C1 segment of cervical spinal cord (tissue), 14 donors: ENCODE measurements around the gene BCKDHA.

ENCODE experiments used
- DNase-seq, 14 donors: peaks; one replicate each; lab custom pipeline; 2025; lab: John Stamatoyannopoulos, UW

Gene BCKDHA

DNA sequence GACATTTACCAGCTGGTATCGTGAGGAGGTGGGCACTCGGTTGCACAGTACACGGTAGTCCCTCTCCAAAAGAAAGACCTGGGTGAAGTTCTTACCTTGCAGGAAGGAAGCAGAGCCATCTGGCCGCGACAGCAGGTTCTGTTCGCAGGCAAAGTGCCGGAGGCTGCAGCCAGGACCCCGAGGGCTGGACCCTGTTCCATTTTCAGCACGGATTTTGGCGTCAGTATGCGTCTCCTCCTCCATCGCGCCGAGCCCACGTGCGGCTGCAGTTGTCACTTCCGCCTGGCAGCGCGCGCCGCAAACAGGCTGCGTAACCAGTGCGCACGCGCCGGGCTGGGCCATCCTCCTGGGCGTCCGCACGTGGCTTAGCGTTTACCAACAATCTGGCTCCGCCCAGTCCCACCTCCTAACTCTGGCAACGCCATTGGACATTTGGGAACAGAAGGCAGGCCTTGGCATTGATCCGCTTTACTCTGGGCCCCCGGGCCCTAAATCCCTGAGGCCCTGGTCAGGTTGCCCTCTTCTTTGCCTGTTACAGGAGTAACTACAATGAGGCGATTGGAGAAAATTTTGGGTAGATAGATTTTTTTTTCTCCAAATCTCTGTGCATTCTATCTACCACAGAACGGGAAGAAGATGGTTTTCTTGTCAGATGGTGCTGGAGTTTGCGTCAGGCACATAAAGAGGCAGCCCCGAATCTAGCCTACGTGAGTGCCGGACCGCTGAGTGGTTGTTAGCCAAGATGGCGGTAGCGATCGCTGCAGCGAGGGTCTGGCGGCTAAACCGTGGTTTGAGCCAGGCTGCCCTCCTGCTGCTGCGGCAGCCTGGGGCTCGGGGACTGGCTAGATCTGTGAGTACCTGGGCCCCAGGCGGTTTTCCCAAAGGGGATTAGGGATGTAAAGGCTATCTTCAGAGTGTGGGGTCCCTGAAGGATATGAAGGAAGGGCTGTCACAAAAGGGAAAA, at the start of gene BCKDHA, which contains the start of gene EXOSC5:
BCKDHA (plus strand) TSS at position 733 of the 964 bp plus-strand sequence; CDS start at position 743, 10 bp downstream.
EXOSC5 (minus strand) TSS at position 274 of the 964 bp plus-strand sequence; CDS start at position 243, 31 bp downstream.
- peak; percentile 75 to 99 (median 97) for DNase-seq

DNA sequence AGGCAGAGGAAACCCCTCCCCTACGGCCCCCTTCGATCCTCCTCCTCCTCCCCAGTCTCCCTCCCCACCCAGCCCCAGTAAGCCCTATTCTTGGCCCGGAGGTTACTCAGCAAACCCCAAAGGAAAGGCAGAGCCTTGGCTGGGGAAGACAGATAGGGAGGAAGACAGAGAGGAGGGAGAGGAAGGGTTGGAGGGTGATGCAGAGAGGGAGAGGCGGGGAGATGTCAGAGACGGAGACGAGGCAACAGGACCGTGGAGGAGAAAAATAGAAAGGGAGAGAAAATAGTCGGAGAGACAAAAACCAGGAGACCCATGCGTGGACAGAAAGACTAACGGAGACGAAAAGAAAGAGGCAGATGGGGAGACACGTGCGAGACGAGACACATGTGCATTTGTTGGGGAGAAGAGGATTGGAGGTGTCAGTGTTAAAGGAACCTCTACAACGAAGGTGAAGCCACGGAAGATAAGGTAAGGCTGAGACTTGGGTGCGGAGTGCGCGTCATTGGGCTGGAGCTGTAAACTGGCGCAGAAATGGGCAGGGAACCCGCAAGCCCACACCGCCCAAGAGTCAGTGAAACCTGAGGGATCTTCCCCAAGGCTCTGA, 46.8 kb upstream of the BCKDHA start:
- DNase-seq: no peak

DNA sequence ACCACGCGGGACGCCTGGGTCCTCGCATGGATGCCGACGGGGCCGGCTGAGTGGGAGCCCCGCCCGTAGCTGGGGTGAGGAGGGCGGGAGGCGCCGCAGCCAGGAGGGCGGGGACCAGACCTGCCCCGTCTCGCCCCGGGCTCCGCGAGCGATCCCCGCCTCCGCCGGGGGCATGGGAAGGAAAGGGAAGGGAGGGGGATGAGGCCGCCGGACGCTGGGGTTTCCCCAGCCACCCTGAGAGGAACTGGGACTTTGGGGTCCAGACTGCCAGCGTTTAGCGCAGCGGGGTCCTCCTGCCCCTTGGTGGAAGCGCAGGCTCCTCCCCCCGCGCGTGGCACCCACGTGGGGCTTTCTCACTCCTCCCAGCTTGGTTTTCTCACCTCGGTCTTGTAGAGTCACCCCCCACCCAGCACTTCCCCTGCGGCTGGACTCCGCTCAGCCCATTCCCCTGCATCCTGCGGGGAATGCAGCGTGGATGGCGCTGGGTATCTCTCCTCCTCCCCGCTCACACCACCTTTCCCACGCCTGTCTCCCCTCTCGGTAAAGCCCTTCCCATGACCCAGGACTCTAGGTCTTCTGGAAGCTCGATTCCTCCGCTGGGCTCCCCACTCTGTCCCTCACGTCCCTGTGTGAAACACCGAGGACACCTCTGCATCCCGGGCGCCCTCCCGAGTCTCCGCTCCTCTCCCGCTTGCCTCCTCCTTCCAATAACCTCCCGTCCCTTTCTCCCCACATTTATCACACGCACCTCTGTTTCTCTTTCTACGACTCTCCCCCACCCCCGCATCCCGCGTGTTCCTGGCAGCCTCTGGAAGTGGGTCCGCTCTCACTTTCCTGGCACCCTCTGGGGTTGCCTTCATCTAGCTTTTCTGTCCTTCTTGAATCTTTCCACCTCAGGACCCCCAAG, 46.0 kb upstream of the BCKDHA start:
- peak in 10 of 14 donors; percentile 16 to 68 (median 42) for DNase-seq

DNA sequence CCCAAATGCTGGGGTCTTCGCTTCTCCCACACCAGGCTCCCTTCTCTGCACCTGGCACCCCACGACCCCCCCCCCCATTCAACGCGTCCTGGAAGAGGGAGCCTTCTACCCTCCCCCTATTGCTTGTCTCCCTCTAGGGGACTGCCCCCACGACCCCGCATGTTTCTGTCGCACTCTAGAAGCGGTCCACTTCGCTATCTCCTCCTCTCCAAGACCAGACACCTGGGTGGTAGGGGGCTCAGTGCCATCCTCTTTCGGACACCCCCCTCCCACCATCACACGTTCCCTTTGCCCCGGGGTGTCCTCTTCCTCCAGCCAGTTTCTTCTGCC, 45.4 kb upstream of the BCKDHA start:
- no peak for DNase-seq

DNA sequence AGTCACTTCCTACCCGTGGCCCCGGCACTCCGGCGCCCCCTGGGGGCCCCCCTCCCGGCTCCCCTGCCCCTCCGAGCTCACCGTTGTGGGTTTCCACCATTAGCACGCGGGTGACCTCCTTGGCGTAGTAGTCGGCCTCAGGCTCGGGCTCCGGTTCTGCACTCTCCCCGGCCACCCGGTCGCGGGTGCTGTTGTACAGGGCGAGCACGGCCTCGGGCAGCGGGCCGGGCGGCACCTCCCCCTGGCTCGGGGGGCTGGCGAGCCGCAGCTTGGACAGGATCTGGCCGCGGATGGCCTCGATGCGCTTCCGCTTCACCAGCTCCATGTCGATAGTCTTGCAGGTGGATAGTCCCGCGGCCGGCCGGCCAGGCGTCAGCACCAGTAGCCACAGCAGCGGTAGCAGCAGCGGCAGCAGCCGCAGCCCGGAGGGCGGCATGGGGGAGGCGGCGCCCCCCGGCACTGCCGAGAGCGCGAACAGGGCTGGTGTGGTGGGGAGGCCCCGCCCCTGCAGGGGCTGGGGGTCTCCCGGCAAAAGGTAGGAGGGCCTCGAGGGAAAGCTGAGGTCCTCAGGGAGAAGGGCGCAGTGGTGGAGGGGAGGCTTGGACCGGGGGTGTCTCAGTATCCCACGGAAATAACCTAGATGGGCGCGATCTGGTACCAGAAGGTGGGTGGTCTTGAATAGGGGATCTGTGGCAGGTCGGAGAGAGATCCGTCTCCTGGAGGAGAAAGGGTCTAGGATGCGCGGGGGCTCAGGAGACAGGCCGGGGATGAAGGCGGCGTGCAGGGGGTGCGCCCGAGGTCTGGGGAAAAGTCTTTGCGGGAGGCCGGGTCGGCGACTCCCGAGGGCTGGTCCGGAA, 44.8 kb upstream of the BCKDHA start:
- peak in 8 of 14 donors; percentile 11 to 60 (median 24) for DNase-seq

DNA sequence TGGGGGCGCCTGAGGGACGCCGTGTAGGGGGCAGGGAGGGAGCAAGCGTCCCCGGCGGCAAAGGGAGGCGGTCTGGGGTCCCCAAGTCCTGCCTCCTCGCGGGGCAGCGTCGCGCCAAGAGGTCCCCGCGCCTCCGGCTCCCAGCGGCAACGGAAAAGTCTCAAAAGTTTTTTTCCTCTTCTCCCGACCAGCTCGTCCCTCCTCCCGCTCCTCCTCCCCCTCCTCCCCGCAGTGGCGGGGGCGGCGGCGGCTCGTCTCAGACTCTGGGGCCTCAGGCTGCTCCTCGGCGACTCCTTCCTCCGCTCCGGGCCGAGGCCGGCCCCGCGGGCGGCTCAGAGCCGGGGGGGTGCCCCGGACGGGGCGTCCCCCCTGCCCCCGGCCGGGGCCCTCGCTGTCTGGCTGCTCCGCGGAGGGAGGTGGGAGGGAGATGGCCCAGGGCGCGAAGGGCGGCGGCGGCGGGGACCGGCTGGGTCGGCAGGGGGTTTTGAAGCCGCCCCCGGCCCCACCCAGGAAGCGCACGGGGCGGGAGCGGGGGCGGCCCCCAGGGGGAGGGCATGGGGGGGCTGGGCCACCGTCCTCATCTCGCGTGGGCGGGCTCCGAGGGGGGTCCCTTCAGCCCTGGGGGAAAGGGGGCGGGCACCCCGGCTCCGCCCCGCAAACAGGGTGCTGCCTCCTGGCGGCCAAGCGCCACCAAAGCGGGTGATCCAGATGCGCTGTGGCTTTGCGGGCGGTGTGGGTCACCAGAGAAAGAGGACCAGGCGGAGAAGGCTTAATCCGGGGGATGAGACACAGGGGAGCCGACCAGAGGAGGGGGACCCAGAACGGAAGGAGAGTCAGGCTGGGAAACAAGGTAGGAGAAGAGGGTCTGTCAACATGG, 43.9 kb upstream of the BCKDHA start, which contains the start of gene TGFB1:
TGFB1 (minus strand) TSS at position 457 of the 877 bp plus-strand sequence. CDS start 878 bp downstream, outside the sequence.
- DNase-seq: peak in 11 of 14 donors; percentile 15 to 84 (median 56)

DNA sequence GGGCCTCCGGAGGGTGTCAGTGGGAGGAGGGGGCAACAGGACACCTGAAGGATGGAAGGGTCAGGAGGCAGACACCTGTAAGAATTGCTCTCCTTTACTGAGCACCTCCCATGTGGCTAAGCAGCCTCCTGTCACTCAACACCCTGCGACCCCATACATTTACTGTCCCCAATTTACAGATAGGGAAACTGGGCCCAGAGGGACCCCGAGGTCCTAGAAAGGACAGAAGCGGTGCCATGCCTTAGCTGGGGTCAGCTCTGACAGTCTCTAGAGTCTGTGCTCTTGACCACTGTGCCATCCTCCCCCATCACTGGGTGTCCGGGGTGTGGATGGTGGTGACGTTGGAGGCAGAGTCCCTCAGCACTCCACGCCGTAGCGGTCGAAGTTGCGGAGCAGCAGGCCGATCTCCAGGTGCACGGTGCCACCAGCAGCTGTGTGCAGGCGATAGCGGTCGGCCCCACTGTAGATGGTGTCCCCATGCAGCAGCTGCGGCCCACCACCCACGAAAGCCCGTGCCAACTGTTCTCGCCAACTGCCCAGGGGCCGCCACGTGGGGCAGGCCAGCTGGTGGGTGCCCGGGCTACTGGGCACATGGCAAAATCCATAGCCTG, 43.2 kb upstream of the BCKDHA start:
- DNase-seq: no peak

DNA sequence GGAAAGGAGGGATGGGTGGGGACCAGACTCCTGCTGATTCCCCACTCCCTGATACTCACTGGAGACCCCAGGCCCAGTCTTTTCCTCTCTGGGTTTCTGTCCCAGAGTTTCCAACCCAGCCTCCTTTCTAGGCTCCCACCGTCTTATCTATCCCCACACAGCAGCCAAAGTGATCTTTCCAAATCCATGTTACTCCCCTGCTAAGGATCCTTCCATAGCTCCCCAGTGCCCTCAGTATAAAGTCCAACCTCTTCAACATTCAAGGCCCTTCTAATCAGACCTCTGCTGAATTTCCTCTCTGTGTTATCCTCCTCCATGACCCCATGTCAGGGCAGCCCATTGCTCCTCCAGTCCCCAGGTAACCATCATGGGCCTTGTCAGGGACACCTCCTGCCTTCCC, 42.6 kb upstream of the BCKDHA start:
- DNase-seq: no peak

DNA sequence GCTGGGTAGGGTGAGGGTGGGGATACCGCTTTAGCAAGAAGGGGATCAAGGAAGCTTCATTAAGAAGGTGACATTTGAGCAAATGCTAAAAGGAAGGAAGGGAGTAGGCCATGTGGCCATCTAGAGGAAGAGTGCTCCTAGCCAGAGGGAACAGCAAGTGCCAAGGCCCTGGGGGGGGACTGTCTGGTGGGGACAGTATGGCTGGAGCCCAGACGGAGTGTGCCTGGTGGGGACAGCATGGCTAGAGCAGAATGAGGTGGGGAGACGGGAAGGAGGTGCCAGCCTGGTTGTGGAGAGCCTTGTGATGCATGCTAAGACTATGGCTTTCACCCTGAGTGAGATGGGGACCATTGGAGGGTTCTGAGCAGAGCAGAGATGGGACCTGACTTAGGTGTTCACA, 41.8 kb upstream of the BCKDHA start:
- DNase-seq: no peak

DNA sequence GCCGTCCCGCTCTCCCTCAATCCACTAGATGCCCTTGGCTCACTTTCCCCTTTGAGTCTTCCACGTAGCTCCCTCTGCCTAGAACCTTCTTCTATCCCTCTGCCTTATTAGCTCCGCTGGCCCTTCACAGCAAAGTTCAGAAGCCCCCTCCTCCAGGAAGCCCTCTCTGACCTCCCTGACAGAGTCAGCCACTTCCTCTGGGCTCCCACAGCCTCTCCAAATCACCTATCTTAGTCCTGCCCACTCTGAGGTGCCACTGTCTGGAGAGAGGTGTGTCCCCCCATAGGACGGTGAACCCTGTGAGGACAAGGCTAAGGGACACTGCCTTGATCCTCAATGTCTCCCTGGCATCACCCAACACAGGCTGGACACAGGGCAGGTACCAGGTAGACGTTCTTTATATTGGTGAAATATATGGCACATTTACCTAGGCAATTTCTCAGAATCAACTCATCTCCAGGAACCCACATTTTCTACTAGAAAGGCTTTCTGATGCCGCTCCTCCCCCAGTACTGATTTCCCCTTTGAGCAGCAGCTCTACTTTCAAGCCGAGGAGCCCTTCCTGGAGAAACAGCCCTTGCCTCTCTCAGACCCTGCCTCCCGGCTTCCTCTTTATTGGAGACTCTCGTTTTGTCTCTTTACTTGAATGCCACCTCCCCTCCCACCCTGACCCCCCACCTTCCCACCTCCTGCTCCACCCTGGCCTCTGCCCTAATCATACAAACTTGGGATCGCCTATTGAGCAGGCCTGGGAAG, 40.5 kb upstream of the BCKDHA start:
- no peak for DNase-seq

DNA sequence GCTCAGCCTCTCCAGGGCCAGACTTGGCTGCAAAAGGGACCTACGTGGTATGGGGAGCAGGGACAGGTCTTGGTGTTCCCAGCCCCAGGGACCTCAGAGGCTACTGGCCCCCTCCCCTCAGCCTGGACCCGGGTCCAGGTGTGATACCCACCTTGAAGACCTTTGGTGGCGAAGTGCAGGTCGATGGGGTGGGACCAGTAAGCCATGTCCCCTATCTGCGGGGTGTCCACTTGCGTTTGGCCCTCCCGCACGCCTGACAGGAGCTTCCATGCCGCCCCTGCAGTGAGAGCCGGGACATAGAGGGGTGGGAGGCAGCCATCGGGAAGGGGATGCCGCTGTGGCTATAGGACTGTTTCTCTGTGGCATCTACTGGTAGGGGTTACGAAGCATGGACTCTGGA, 39.9 kb upstream of the BCKDHA start:
- no peak for DNase-seq

DNA sequence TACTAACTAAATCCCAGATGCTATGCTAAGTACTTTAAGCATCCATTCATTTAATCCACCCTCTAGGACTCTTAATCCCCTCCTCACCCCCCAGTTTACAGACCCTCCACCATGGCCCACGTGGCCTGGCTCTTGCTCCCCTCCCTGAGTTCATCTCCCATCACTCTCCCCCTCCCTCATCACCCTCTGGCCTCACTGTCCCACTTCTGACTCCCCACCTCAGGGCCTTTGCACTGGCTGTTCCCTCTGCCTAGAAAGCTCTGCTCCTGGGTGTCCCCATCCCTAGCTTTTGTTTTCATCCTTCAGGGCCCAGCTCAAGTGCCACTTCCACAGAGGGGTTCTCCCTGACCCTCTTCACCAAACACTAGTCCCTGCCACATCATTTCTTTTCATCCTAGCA, 37.9 kb upstream of the BCKDHA start:
- no peak for DNase-seq

DNA sequence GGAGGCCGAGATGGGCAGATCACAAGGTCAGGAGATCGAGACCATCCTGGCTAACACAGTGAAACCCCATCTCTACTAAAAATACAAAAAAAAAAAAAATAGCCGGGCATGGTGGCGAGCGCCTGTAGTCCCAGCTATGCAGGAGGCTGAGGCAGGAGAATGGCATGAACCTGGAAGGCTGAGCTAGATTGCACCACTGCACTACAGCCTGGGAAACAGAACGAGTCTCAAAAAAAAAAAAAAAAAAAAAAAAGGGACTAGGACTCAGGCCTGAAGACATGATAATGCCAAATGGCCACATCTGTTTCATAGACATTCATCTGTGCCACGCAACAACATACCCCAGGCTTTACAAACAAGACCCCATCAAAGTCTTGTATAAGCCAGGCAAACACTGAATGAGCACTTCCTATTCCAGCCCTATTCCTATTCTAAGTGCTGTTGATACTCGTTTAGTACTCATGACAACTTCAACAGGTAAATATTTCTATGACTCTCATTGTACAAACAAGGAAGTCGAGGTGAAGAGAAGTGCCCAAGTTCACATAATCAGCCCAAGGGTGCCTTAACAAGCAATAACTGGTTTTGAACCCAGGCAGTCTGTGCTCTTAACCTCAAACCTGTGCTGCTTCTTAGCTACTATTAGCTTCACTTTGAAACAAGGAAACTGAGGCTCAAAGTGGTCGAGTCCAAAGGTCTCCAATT, 35.3 kb upstream of the BCKDHA start:
- DNase-seq: no peak

DNA sequence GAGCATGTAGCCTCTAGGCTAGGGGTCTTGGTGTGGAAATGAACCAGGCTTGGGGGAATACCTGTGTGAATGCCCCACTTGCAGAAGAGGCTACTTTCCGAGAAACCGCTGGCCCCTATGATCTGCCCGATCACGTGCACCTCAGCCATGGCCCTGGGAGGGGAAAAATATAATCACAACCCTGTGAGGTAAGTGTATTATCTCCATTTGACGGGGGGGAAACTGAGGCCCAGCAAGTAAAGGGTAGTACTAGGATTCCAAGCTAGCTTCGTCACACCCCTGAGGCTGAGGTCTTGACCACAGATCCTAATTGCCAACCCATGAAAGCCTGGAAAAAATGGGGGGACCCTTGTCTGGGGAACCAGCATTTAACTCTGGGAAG, 34.3 kb upstream of the BCKDHA start:
- no peak for DNase-seq

DNA sequence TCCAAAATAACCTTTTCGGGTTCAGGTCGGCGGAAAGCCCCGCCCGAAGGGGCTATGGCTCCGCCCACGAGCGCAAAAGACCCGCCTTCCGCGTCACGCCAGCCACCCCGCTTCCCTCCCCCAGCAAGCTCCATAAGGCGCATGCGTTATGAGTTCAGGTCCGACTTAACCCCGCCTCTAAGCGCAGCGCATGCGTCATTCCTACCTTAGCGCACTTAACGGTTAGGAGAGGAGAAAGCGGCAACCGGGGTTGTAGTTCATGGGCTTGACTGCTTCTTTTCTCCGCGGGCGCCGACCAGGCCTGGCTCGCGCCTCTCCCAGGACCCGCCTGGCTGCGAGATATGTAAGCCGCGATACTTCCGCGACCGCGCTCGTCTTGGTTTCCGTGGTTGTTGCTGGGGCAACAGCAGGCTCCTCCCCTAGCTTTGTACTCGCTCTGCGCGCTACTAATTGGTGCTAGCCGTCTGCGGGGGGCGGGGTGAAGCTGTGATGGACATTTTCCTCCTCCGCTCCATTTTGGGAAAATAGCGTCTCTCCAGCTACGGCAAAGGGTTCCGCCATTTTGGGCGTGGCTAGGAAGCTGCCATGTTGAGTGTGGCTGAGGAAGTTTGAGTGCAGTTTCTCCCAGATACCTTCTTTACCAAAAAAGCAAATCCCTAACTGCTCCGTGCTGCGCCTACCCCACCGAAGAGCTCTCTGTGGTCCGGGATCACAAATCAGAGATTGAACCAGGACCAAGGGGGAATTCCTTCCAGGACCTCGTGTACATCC, 33.7 kb upstream of the BCKDHA start, which contains the start of gene B9D2:
B9D2 (minus strand) TSS at position 397 of the 771 bp plus-strand sequence. CDS start 630 bp downstream, outside the sequence.
- peak; percentile 87 to 99 (median 98) for DNase-seq

DNA sequence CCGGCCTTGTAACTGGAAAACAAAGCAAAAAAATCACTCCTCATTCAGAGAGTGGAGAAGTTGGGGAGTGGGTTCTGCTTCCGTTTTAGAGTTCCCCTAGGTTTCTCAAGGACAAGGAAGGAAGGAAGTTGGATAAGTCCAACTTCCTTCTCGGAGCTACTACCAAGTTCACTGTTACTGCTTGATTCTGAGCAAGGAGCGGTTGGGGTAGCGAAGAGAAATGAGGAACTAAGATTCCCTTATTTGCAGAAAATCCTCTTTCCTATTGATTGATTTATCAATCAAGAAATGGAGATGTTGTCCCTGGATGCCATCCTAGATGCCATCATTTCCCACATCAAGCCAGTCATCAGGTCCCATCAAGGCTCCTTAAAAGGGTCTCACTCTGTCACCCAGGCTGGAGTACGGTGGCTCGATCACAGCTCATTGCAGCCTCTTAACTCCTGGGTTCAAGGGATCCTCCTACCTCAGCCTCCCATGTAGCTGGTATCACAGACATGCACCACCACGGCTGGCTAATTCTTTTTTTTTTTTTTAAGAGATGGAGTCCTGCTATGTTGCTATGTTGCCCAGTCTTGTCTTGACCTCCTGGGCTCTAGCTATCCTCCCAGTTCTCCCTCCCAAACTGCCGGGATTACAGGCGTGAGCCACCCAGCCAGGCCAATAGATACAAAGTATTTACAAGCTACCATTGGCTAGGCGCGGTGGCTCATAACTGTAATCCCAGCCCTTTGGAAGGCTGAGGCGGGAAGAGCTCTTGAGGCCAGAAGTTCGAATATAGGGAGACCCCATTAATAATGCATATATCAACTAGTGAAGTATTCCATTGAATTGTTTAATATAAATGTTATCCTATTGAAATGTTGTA, 32.9 kb upstream of the BCKDHA start:
- DNase-seq: no peak
